ENCODE data around the gene ACAP3.
"Not testable (repeated sequence)": the region's sequence is repeated elsewhere in the genome, so short reads cannot be mapped to it uniquely, and the experiment has no call there.

Gene ACAP3

GRCh38 chr1:1330366-1331067 is 22.8 kb upstream of the ACAP3 start:
- in situ Hi-C loops (cut with MboI; ENCODE audit: low sequenced_read_pairs): no loop called here

- in situ Hi-C loops (cut with MboI; ENCODE audit: low sequenced_read_pairs): no loop called here
Measured at GRCh38 chr1:1329304-1330210, 21.8 kb upstream of the ACAP3 start.

DNA sequence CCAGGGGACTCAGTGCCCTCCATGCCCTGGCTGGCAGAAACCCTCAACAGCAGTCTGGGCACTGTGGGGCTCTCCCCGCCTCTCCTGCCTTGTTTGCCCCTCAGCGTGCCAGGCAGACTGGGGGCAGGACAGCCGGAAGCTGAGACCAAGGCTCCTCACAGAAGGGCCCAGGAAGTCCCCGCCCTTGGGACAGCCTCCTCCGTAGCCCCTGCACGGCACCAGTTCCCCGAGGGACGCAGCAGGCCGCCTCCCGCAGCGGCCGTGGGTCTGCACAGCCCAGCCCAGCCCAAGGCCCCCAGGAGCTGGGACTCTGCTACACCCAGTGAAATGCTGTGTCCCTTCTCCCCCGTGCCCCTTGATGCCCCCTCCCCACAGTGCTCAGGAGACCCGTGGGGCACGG is 20.5 kb upstream of the ACAP3 start:
- in situ Hi-C loops (cut with MboI; ENCODE audit: low sequenced_read_pairs): no loop called here

DNA sequence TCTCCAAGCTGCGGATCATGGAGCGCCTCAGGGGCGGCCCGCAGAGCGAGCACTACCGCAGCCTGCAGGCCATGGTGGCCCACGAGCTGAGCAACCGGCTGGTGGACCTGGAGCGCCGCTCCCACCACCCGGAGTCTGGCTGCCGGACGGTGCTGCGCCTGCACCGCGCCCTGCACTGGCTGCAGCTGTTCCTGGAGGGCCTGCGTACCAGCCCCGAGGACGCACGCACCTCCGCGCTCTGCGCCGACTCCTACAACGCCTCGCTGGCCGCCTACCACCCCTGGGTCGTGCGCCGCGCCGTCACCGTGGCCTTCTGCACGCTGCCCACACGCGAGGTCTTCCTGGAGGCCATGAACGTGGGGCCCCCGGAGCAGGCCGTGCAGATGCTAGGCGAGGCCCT is 19.6 kb upstream of the ACAP3 start:
- in situ Hi-C loops (cut with MboI; ENCODE audit: low sequenced_read_pairs): no loop called here

GRCh38 chr1:1326075-1326605 is 18.4 kb upstream of the ACAP3 start:
- in situ Hi-C loops (cut with MboI; ENCODE audit: low sequenced_read_pairs): no loop called here

GRCh38 chr1:1325288-1326074 is 17.8 kb upstream of the ACAP3 start:
- in situ Hi-C loops (cut with MboI; ENCODE audit: low sequenced_read_pairs): no loop called here

DNA sequence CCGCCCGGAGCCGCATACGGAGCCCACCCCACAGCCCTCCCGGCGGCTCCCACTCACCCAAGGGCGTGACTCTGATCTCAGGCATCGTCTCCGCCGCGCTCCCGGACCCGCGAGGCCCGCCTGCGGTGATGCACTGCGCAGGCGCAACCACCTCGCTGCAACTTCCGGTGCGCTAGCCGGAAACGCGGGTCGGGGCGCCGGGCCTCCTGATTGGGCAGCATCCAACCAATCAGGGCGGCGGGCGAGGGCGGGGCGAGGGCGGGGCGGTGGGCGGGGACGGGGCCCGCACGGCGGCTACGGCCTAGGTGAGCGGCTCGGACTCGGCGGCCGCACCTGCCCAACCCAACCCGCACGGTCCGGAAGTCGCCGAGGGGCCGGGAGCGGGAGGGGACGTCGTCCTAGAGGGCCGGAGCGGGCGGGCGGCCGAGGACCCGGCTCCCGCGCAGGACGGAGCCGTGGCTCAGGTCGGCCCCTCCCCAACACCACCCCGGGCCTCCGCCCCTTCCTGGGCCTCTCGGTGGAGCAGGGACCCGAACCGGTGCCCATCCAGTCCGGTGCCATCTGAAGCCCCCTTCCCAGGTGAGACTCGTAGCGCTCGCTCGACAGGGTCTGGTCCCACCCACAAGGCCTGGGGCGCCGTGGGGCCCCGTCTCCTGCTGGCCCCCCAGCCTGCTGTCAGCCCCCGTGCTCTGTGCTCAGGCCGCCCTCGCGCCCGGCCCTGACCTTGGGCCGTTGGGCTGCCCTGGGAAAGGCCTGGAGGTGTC is 17.0 kb upstream of the ACAP3 start, which contains the start of the genes CPTP and INTS11:
Gene CPTP, plus strand, starts transcription at position 279 of the 764 bp plus-strand sequence. CDS start 2,109 bp downstream, outside the sequence.
Gene INTS11, minus strand, starts transcription at position 137 of the 764 bp plus-strand sequence. Its CDS starts 52 bp downstream, at position 85.
- in situ Hi-C loops (cut with MboI; ENCODE audit: low sequenced_read_pairs): no loop called here

DNA sequence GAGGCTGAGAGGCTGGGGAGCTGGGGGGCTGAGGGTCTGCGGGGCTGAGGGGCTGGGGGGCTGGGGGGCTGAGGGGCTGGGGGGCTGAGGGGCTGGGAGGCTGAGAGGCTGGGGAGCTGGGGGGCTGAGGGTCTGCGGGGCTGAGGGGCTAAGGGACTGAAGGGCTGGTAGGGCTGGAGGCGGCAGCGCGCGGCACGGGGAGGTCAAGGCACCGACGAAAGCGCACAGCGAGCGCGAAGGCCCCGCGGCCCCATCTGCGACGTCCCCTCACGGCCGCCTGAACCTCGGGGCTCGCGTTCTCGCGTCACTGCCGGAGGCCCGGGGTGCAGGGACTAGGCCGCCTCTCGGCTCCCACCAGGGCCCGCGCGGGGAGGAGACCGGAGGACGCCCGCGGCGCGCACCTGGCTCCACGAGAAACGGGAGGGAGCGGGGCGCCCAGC is 16.4 kb upstream of the ACAP3 start:
- in situ Hi-C loops (cut with MboI; ENCODE audit: low sequenced_read_pairs): no loop called here

- in situ Hi-C loops (cut with MboI; ENCODE audit: low sequenced_read_pairs): no loop called here
Measured at GRCh38 chr1:1322952-1323351, 15.2 kb upstream of the ACAP3 start.

- in situ Hi-C loops (cut with MboI; ENCODE audit: low sequenced_read_pairs): no loop called here
Measured at GRCh38 chr1:1322418-1322817, 14.7 kb upstream of the ACAP3 start.

DNA sequence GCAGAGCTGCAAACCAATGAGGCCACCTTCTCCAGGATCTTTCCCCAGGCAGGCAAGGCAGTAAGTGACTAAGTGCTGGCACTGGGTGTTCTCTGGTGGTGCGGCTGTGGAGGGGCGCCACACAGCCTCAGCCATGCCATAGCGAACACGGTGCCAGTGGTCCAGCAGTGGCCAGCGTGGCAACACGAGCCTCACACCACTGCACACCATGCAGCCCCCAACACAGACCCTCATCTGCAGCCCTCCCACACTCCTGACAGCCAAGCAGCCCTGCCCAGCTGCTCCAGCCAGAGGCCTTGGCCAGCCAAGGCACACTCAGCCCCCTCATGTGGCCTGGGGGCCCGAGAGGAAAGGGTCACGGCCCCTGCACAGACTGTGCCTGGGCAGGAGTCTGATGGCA is 13.7 kb upstream of the ACAP3 start:
- in situ Hi-C loops (cut with MboI; ENCODE audit: low sequenced_read_pairs): no loop called here

DNA sequence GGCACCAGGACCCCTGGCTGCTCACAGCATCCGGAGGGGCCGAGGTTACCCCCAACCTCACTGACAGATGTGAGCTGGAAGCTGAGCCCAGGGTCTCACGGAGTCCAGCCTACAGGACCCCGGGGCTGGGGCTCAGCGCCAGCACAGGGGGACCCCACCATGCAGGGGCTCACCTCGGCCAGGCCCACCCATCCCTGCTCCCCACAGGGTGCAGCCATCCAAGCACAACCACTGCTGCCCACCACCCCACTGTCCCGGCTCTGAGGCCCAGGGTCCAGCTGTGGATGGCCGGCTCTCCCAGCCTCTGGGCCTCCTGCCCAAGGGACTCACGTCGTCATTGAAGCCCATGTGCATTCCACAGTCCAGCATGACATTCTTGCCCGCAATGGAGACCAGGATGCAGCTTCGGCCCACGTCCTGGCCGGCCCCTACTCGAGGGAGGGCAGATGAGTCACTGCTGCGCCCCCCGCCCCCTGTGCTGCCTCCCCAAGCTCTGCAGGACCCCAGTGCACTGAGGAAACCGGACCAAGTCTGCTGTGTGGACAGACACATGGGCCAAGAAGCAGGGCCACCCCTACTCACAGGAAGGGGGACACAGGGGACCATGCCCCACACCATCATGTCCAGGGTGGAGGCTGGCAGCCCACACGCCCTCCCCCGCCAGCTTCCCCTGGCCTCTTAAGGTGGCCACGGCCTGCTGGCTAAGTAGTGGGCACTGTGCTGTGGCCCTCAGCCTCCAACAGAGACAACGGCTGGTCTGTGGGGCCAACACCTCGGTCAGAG is 13.1 kb upstream of the ACAP3 start:
- in situ Hi-C loops (cut with MboI; ENCODE audit: low sequenced_read_pairs): no loop called here

- in situ Hi-C loops (cut with MboI; ENCODE audit: low sequenced_read_pairs): no loop called here
Measured at GRCh38 chr1:1319646-1319941, 11.9 kb upstream of the ACAP3 start.

DNA sequence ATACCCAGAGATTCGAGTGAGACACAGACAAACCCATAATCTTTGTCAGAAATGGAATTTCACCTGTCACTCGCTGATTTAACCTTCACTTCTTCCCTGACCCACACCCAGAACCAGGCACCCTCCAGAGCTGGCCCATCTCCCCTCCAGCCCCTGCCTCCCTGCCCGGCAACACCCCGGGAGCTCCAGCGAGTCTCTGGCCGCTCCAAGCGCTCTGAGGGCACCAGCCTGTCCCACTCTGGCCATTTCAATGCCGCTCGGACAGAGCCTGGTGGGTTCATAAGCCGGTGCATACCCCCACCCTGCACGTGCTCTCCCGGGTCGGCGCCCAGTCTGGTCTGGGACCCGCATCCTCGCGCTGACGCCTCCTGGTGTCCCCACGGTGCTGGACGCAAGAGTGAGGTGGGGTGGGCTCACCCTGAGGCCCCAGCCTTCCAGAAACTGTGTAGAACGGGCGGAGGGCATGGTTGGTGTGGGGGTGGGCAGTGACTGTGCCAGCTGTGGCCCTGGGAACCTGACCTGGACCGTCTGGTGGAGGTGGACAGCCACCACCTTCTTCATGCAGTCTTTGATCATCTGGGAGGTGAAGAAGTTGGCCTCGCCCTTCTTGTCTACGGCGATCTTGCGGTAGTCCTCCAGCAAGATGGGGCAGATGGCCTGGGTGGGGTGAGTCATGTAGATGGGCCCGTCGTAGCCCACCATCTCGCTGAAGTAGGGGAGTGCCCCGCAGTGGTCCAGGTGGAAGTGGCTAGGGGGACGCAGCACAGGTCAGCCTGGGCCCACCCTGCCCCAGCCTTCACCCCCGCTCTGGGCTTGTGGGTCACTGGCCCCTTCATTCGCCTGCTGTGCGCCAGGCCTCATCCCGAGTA is 11.3 kb upstream of the ACAP3 start:
- in situ Hi-C loops (cut with MboI; ENCODE audit: low sequenced_read_pairs): no loop called here

GRCh38 chr1:1318131-1318652 is 10.5 kb upstream of the ACAP3 start:
- in situ Hi-C loops (cut with MboI; ENCODE audit: low sequenced_read_pairs): no loop called here

GRCh38 chr1:1317420-1317819 is 9.7 kb upstream of the ACAP3 start:
- in situ Hi-C loops (cut with MboI; ENCODE audit: low sequenced_read_pairs): no loop called here

GRCh38 chr1:1316199-1316598 is 8.5 kb upstream of the ACAP3 start:
- in situ Hi-C loops (cut with MboI; ENCODE audit: low sequenced_read_pairs): not testable (repeated sequence)

DNA sequence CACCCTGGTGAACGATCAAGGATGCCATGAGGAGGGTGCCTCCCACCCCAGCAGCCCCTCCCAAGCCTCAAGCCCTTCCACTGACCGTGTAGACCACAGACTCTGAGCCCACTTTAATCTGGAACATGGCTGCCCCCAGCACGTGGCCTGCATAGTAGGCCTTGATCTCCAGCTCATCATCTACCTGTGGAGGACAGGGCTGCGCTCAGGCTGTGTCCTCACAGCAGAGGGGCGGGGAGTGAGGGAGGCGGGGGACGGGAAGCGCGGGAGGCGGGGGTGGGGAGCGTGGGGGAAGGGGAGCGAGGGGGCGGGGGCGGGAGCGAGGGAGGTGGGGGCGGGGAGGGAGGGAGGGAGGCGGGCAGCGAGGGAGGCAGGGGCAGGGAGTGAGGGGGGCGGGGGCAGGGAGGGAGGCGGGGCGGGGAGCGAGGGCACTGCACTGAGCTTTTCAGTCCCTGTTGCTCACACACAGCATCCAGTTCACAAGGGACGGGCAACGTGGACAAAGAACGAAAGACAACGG is 7.8 kb upstream of the ACAP3 start:
- in situ Hi-C loops (cut with MboI; ENCODE audit: low sequenced_read_pairs): no loop called here
